ACHN (cell line): ENCODE data around the gene SPAG8.
A peak's percentile ranks its signal among the peaks of the same experiment; 100 is the strongest.

Experiments used
- DNase-seq: peaks from one replicate; pipeline ENCODE4 v3.0.0-alpha.2; 2015
- in situ Hi-C: cut with HindIII; loops from 2 replicates; pipeline ENCODE4 v1.10.0; 2017; ENCODE audit warnings: low sequenced_read_pairs, low pct_ligation_motif_present, low pct_unique_long_range_greater_than_20kb

SPAG8 gene

DNA sequence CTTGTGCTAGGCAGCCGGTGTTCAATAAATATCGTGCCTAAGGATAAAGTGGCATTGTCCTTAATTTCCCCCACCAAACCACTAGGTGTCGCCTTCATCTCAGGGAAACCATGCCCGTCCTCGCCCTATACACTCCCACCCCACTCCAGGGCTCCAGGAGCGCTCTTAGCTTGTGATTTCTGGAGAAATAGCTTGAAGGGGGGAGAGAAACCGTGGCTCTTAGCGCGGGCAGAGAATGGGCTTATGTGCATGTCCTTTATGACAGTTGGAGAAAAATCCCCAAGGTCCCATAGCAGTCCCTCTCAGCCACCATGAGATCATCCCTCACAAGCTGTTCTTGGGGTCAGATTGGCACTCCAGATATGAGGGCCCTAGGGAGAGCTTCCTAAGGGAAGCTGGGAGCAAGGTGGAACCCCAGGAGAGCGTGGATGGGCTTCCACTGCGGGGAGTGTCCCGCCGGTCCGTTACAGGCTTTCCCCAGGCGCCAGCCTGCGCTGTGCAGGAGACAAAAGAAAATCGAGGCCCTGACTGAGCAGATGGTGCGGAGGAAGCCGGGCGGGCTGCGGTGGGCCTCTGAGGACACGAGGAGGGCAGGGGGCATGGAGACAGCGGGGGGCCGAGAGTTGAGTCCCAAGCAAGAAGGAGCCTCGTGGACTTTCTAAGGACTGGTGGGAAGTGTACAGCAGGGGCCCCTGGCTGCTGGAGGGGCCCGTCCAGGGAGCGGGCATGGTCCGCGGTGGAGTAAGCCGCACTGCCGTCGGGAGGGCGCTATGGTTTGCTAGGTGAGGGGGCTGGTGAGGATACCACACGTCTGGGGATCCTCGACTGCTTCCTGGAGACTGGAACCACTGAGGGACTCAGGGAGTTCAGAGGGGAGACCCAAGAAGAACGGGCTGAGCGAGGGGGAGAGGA, 21.4 kb downstream of the SPAG8 start:
- peak; percentile 71 for DNase-seq
- in situ Hi-C loops = no loop called here

- no peak for DNase-seq
- in situ Hi-C loops = no loop called here
Observed at GRCh38 chr9:35790025-35790384, 22.1 kb downstream of the SPAG8 start.

- no peak for DNase-seq
- in situ Hi-C loops = no loop called here
Observed at GRCh38 chr9:35789541-35789940, 22.5 kb downstream of the SPAG8 start.

DNA sequence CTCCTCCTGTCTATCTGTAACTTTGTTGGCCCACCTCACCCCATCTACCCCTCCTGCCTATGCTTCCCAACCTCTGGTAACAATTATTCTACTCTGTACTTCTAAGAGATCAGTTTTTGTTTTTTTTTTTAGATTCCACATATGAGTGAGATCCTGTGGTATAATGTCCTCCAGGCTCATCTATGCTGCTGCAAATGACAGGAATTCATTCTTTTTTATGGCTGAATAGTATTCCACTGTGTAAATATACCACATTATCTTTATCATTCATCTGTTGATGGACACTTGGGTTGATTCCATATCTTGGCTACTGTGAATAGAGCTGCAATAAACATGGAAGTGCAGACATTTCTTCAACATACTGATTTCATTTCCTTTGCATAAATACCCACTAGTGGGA, 28.6 kb downstream of the SPAG8 start:
- no peak for DNase-seq
- in situ Hi-C loops = no loop called here

- in situ Hi-C loops = no loop called here
Observed at GRCh38 chr9:35781066-35781465, 31.0 kb downstream of the SPAG8 start.

GRCh38 chr9:35778496-35778895, 33.6 kb downstream of the SPAG8 start:
- in situ Hi-C loops = no loop called here
- no peak for DNase-seq

More at GRCh38 chr9:35781066-35781465, 31.0 kb downstream of the SPAG8 start:
- DNase-seq = no peak

DNA sequence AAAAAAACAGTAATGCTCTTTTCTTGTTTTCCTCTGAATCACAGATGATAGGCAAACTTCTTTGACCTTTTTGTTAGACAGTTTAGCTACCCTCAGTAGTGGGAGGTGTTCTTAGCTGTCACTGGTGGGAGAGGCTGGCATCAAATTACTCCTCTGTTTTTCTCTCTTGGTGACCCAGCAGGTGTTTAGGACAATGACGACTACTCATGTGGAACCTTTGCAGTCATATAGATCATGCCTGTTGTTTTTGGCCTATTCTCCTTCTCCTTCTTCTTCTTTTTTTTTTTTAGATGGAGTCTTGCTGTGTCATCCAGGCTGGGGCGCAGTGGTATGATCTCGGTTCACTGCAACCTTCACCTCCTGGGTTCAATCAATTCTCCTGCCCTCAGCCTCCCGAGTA, 36.0 kb downstream of the SPAG8 start:
- no peak for DNase-seq
- in situ Hi-C loops = no loop called here

DNA sequence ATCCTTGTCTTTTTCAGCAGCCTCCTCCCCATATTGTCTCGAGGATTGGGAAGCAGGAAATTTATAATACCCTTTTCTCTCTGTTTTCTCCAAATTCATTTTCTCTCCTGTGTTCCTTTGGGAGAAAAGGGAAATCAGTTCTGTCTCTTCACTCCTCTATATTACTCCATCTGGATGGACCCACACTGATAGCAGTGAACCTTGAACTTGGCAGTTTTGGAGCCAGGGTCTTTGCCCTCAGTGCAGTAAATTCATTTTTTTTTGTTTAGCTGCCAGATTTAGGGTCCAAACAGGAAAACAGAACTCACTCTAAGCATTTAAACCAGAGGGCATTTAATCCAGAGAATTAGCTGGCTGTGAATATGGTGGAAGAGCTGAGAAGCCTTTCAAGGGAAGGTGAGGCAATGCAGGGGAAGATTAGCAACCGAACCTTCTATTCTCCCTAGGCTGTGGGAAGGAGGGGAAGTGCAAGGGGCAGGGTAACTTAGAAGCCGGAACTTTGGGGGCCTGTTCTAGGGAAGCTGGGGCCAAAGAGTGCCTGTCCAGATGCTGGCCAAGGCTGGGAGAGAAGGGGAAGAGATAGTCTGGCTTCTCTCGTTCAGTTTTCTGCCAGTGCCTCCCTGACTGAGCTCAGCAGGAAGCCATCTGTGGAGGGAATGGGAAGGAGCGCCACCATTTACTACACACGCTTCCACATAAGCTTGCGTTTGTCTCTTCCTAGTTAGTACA, 37.0 kb downstream of the SPAG8 start:
- no peak for DNase-seq
- in situ Hi-C loops = no loop called here

GRCh38 chr9:35771943-35772342, 40.1 kb downstream of the SPAG8 start:
- in situ Hi-C loops = no loop called here
- no peak for DNase-seq

DNA sequence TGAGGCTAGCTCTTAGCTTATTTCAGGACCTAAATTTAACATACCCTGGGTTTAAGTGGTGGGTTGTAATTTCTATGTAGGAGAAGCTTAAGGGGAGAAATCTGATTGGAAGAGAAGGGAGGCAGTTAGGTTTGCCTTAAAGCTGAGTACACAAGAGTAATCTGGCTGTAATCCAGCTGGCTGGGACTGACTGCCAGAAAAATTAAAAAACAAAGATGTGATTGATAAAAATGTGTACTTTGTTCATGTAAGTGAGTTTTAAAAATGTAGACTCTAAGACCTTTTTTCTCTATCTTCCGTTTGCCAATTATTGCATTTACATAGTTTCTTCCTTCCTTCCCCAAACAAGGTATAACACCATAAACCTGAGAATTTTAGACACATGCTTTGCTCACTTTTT, 40.5 kb downstream of the SPAG8 start:
- DNase-seq = no peak
- in situ Hi-C loops = no loop called here

DNA sequence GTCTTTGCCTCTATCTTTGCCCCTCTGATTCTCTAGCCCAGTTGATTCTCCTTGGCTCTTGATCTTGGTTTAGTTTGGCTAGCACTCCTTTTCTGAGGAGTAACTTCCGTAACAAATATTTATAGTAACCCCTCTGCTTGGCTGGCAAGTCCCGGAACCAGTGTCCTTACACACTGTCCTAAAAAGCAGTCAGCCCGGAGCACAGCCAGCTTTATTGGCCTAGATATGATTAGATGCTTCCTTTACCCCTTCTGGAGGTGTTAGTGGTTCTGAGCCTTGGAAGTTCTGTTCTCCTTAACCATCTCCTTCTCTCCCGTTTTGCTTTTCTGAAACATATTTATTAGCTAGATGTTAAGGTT, 41.0 kb downstream of the SPAG8 start:
- no peak for DNase-seq
- in situ Hi-C loops = no loop called here

GRCh38 chr9:35769763-35770162, 42.3 kb downstream of the SPAG8 start:
- in situ Hi-C loops = no loop called here
- no peak for DNase-seq

- DNase-seq = no peak
- in situ Hi-C loops = no loop called here
Observed at GRCh38 chr9:35767458-35767857, 44.6 kb downstream of the SPAG8 start.

DNA sequence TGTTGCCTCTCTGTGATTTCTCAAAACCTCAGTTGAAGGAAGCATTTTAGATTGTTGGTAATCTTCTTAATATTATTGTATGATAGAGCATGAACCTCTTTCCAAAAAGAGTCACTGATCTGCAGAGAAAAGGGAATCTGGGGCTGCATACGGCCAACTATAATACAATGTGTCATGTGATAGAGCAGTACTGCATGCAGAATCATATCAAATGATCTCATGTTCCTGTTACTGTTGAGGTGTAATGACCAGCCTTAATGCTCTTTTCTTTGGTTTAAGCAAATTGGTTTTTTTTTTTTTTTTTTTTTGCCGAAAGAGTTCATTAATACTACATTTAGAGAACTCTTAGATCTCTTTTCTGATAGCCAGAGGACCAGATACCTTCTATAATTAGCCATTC, 45.1 kb downstream of the SPAG8 start:
- DNase-seq = no peak
- in situ Hi-C loops = no loop called here

- DNase-seq = no peak
- in situ Hi-C loops = no loop called here
Observed at GRCh38 chr9:35763803-35764202, 48.3 kb downstream of the SPAG8 start.

- in situ Hi-C loops = no loop called here
- no peak for DNase-seq
Observed at GRCh38 chr9:35763181-35763580, 48.9 kb downstream of the SPAG8 start.

- DNase-seq = no peak
- in situ Hi-C loops = no loop called here
Observed at GRCh38 chr9:35760651-35761050, 51.4 kb downstream of the SPAG8 start.

DNA sequence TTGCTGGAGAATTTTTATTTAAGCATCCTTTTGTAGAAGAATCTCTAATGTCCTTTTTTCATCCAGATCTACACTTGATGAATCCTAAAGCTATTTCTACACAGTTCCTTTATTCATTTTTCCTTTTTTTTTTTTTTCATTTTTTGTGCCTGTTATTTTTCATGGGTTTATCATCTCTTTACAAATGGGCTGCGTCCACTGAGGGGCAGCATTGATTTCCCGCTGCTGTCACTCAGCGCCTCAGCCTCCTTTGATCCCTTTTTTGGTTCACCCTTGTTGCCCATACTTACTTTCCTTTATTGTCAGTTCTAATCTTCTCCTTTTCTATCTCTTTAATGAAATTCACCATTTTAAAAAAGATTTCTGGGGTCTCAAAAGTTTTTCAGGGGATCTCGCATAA, 52.3 kb downstream of the SPAG8 start:
- DNase-seq = no peak
- in situ Hi-C loops = no loop called here
